Heart left ventricle (tissue), 16 donors: ENCODE results near the gene PDPR. TPM values are rescaled to one million over a fixed set of nuclear protein-coding genes. Genes with fewer than 3 reads are reported as not detected.
"Not testable (repeated sequence)": the region's sequence is repeated elsewhere in the genome, so short reads cannot be mapped to it uniquely, and the experiment has no call there.

Experiments
- ATAC-seq, 4 donors: fragments of 200-7000 bp; cut with Tn5 transposase; one replicate each; pipeline ENCODE4 v1.9.1; 2020 to 2022; ENCODE audit warnings: moderate library complexity in 4 of 4, mild to moderate bottlenecking in 3 of 4, moderate number of reproducible peaks in 1 of 4
- DNase-seq, 5 donors: peaks; one replicate each; pipeline ENCODE4 v3.0.0-alpha.2; 2020
- H3K27ac ChIP-seq, 12 donors: fragments of 200-600 bp; sonication (generic) in 4 of 12; one replicate each; pipeline versions ENCODE4 v1.5.0 to v1.8.0; 2016 to 2022; ENCODE audit warnings: mild to moderate bottlenecking in 2 of 12
- H3K27me3 ChIP-seq, 9 donors: fragments of 200-600 bp; sonication (generic) in 2 of 9; one replicate each; pipeline versions ENCODE4 v1.5.1 to v1.8.0; 2016 to 2022; ENCODE audit warnings: mild to moderate bottlenecking in 3 of 9
- H3K36me3 ChIP-seq, 9 donors: fragments of 200-600 bp; sonication (generic) in 2 of 9; one replicate each; pipeline versions ENCODE4 v1.5.0 to v1.8.0; 2018 to 2022; ENCODE audit warnings: mild to moderate bottlenecking in 2 of 9
- H3K4me1 ChIP-seq, 12 donors: fragments of 200-600 bp; sonication (generic) in 4 of 12; one replicate each; pipeline versions ENCODE4 v1.5.0 to v1.8.0; 2016 to 2022; ENCODE audit warnings: mild to moderate bottlenecking in 3 of 12
- H3K4me3 ChIP-seq, 12 donors: fragments of 200-600 bp; sonication (generic) in 4 of 12; one replicate each; pipeline versions ENCODE4 v1.5.0 to v1.8.0; 2017 to 2022; ENCODE audit warnings: mild to moderate bottlenecking in 9 of 12, moderate library complexity in 4 of 12
- H3K9me3 ChIP-seq, 12 donors: fragments of 200-600 bp; sonication (generic) in 4 of 12; one replicate each; pipeline versions ENCODE4 v1.5.0 to v1.8.0; 2016 to 2022; ENCODE audit warnings: mild to moderate bottlenecking in 1 of 12
- WGBS, 4 donors: extraction: QIAGEN DNeasy Blood & Tissue Kit in 2 of 4; methylation state at CpG; one replicate each; pipeline versions ENCODE4 v1.1.5 to v1.1.7; 2013 to 2018; 5-methylcytosine and 5-hydroxymethylcytosine counted together
- intact Hi-C, 10 donors: fragments of 100-400 bp; cut with DNase I; formaldehyde crosslinking; loops; one replicate each; pipeline versions ENCODE4 v1.11.1 to v1.14.2; 2022
- polyA plus RNA-seq, 2 donors: library from polyadenylated mRNA; stranded (reverse); fragments of 200-250 nt; gene quantifications; one replicate each; pipeline ENCODE4 v1.2.3, GENCODE V29; 2013
- total RNA-seq, 9 donors: library from RNA; depleted of rRNA in 2 of 9; stranded (reverse); fragments of >200 nt in 2 of 9; fragmentation: NEBNext Ultra II Directional in 3 of 9; extraction: Animal tissue kit (Norgen Biotek cat#: 25700) in 3 of 9; gene quantifications; one replicate each; pipeline versions ENCODE4 v1.1.0 to v1.2.4, GENCODE V29; 2016 to 2023
- donor health status: ischemic (EF 13 %, LVEDD 7.1; RV severe dilation, severe dysfunction).
- donor health status: healthy with polysubstance abuse.
- donor health status: DM: no; HTN: yes; CAD: no.
- donor health status: DM: no; HTN: no; CAD: no.
- donor health status: ischemic (EF 25% LVEDD 6.9; RV normal size, moderate dysfunction).
- donor health status: ischemic (EF 25% LVEDD 5.7; RV mildly dilated, moderate dysfunction).
- donor health status: healthy.
- donor health status: DM: yes; HTN: yes; CAD: no.
- donor health status: ischemic (EF 35%, LVEDD 5.7; RV mildly dilated, moderate dysfunction).
- donor health status: nonischemic (EF 11% LVEDD 7.7; RV severe dilation, severe dysfunction).
- donor health status: DM: yes; HTN: yes; CAD: no.
- donor health status: PGD.
- donor health status: ischemic (EF 29% LVEDD 5.4; RV normal size, mild dysfunction).
- donor health status: nonischemic (EF 23%, LVEDD 6.1; RV moderate dilation, normal function).

Gene PDPR
- total and polyA plus RNA-seq, 11 donors = 7.7 to 38.3 (median 27.1) TPM

DNA sequence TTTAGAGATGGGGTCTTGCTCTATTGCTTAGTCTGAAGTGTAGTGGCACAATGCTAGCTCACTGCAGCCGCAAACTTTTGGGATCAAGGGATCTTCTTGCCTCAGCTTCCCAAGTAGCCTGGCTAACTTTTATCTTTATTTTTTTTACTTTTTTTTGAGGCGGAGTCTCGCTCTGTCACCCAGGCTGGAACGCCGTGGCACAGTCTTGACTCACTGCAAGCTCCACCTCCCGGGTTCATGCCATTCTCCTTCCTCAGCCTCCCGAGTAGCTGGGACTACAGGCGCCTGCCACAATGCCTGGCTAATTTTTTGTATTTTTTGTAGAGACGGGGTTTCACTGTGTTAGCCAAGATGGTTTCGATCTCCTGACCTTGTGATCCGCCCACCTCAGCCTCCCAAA is 12.1 kb downstream of the PDPR start:
- H3K4me3 ChIP-seq, H3K27ac ChIP-seq, DNase-seq, intact Hi-C loops, H3K27me3 ChIP-seq, H3K9me3 ChIP-seq, ATAC-seq, H3K4me1 ChIP-seq: not testable (repeated sequence)
- peaks cover 0 to 96% (median 81%) of the 10 kb centered on the region in 9 donors for H3K36me3 ChIP-seq
- WGBS, 4 donors = 92 to 95% (median 93%) methylated on average over 11 of the region's 11 CpGs

DNA sequence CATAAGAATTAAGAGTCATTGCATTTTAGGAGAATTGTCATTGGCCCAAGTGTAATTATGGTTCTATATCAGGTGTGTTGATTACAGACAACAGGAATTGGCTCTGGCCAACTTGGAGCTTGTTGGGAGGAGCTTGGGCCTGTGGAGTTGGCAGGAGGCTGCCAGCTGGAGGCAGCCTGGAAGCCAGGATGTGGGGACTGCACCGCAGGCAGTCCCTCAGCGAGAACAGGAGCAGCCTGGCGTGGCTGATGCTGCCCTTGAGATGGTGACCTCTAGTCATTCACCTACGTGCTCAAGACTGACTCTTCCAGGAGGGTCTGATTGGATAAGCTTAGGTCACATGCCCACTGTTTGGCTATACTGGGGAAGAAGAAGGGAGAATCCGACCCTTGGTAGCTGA is 13.6 kb downstream of the PDPR start:
- 53 to 64% (median 54%) methylated on average over 3 to 5 of the region's 5 CpGs for WGBS, 4 donors
- H3K9me3 ChIP-seq, H3K4me3 ChIP-seq, intact Hi-C loops, H3K27me3 ChIP-seq, H3K4me1 ChIP-seq: not testable (repeated sequence)
- Histone ChIP-seq H3K36me3 (peaks cover 0 to 96% (median 83%) of the 10 kb centered on the region in 9 donors), H3K27ac (peak overlapping the region in 1 of 12 donors; percentile 33)
- DNase-seq (peak in 2 of 5 donors; percentile 13 to 42), ATAC-seq (peak; percentile 53 to 90 (median 82))

DNA sequence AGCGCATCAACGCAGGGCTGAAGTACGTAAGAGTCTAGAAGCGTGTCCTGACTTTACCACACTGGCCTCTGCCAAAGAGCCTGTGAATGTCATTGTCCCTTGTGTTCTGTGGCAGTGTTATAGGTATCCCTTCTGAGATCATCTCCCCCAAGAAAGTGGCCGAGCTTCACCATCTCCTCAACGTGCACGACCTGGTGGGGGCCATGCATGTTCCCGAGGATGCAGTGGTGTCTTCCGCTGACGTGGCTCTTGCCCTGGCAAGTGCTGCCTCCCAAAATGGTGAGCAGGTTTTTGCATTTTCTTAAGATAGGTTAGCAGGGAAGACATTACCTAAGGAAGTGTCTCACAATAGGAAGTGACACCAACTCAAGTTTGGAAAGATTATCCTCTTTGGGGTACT is 14.7 kb downstream of the PDPR start:
- H3K27ac ChIP-seq, H3K27me3 ChIP-seq, H3K9me3 ChIP-seq, H3K4me1 ChIP-seq, H3K4me3 ChIP-seq, DNase-seq, intact Hi-C loops: not testable (repeated sequence)
- H3K36me3 ChIP-seq = peaks cover 0 to 96% (median 85%) of the 10 kb centered on the region in 9 donors
- peak in 1 of 4 donors; percentile 3 for ATAC-seq
- 90 to 96% (median 94%) methylated on average over 6 of the region's 10 CpGs; no CpG with 5 or more reads in 1 of the 4 donors for WGBS, 4 donors

DNA sequence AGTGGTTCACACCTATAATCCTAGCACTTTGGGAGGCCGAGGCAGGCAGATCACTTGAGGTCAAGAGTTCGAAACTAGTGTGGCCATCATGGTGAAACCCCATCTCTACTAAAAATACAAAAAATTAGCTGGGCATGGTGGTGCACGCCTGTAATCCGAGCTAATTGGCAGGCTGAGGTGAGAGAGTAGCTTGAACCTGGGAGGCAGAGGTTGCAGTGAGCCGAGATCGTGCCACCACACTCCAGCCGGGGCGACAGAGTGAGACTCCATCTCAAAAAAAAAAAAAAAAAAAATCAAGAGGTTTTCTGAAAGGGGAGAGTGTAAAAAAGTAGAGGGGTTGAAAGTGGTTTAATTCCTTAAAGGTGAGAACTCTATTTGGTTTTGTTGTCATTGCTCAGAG is 21.7 kb downstream of the PDPR start:
- DNase-seq, H3K4me1 ChIP-seq, H3K27me3 ChIP-seq, H3K9me3 ChIP-seq, ATAC-seq, intact Hi-C loops, H3K27ac ChIP-seq, H3K4me3 ChIP-seq: not testable (repeated sequence)
- 93 to 97% (median 97%) methylated on average over 8 of the region's 8 CpGs for WGBS, 4 donors
- H3K36me3 ChIP-seq = peaks cover 0 to 99% (median 98%) of the 10 kb centered on the region in 9 donors

DNA sequence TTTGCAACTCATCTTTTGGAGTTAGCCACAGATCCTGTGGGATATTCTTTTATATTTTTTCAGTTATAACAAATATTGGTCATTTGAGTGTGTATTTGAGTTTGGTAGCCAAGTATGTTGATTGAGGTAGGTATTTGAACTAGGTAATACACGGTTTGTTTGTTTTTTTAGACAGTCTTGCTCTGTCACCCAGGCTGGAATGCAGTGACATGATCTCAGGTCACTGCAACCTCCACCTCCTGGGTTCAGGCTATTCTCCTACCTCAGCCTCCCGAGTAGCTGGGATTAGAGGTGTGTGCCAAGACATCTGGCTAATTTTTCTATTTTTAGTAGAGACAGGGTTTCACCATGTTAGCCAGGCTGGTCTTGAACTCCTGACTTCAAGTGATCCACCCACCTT is 22.5 kb downstream of the PDPR start:
- intact Hi-C loops, DNase-seq, H3K27me3 ChIP-seq, H3K4me1 ChIP-seq, H3K9me3 ChIP-seq, H3K27ac ChIP-seq, H3K4me3 ChIP-seq, ATAC-seq: not testable (repeated sequence)
- WGBS, 4 donors = 63 to 74% (median 67%) methylated on average over 2 of the region's 2 CpGs
- H3K36me3 ChIP-seq = peaks cover 0 to 100% (median 99%) of the 10 kb centered on the region in 9 donors

DNA sequence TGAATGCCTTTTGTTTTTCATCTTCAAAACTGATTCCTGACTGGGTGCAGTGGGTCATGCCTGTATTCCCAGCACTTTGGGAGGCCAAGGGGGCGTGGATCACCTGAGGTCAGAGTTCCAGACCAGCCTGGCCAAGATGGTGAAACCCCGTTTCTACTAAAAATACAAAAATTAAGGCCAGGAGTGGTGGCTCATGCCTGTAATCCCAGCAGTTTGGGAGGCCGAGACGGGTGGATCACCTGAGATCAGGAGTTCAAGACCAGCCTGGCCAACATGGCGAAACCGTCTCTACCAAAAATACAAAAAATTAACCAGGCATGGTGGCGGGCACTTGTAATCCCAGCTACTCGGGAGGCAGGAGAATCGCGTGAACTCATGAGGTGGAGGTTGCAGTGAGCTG is 28.6 kb downstream of the PDPR start:
- H3K27me3 ChIP-seq, ATAC-seq, intact Hi-C loops, H3K4me3 ChIP-seq, H3K27ac ChIP-seq, H3K9me3 ChIP-seq, H3K4me1 ChIP-seq: not testable (repeated sequence)
- H3K36me3 ChIP-seq = peaks cover 3 to 83% (median 79%) of the 10 kb centered on the region in 9 donors
- peak in 1 of 5 donors; percentile 19 for DNase-seq
- 94 to 97% (median 95%) methylated on average over 10 of the region's 10 CpGs for WGBS, 4 donors

DNA sequence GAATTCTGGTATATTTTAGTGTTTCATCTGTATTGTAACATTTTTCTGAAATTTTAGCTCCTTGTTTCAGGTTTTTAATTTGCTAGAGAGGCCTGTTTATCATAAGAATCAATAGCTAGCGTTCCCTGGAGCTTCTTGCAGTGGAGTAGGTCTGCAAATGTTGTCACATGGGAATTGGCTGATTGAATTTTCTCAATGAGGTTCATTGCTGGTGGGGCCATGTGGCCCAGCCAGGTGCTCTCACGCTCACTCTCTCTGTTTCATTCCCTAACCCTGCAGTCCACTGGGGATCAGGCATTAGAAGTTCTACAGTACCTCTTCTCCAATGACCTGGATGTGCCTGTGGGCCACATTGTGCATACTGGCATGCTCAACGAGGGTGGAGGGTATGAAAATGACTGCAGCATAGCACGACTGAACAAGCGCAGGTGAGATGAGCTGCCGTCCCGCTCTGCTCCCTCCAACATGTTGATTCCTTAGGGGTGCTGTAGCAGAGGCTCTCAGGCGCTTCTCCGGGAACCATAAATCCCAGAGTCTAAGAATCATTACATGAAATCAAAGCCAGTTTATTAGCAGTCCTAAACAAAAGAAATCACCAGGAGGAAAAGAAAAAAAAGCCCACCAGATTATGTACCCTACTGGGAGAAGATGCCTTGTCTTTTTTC is 29.2 kb downstream of the PDPR start:
- WGBS, 4 donors = 79 to 89% (median 85%) methylated on average over 9 of the region's 9 CpGs
- H3K4me1 ChIP-seq, H3K27me3 ChIP-seq, H3K4me3 ChIP-seq, H3K27ac ChIP-seq, intact Hi-C loops, H3K9me3 ChIP-seq, ATAC-seq: not testable (repeated sequence)
- H3K36me3 ChIP-seq = peaks cover 3 to 83% (median 79%) of the 10 kb centered on the region in 9 donors
- DNase-seq = peak in 1 of 5 donors; percentile 15

DNA sequence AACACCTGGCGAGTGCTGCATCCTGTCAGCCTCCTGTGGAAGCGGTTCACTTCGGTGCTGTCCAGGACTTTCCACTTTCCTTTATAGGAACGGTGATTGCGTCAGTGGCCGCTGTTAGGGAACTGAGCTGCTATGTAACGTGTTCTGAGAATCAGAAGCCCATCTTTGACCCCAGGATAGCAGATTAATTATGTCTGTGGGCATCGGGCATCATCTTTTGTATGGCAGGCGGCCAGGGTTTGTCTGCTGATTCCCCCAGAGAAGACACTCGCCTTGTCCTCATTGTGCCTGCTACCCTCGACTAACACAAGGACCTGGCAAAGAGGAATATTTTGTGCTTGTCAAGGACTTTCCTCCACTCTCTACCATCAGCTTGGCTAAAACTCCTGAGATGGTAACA is 33.7 kb downstream of the PDPR start:
- H3K9me3 ChIP-seq, intact Hi-C loops, H3K4me1 ChIP-seq, H3K27me3 ChIP-seq, H3K27ac ChIP-seq, ATAC-seq, DNase-seq, H3K4me3 ChIP-seq: not testable (repeated sequence)
- peaks cover 12 to 82% (median 78%) of the 10 kb centered on the region in 9 donors for H3K36me3 ChIP-seq
- WGBS, 4 donors = 69 to 84% (median 75%) methylated on average over 4 to 11 of the region's 11 CpGs

DNA sequence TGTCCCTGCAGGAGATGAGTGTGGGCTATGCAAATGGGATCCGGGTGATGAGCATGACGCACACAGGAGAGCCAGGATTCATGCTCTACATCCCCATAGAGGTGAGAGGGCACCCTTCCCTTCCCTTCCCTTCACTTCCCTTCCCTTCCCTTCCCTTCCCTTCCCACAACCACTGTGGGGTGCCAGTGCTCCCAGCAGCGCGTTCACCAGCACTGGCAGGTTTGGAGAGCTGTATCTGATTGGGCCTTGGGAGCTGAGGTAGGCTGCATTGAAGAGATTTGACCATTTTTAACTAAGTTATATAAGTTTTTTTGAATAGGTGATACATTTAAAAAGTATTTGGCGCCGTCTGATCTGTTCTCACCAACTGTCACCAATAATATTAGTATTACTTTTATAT is 34.3 kb downstream of the PDPR start:
- H3K9me3 ChIP-seq, DNase-seq, H3K27ac ChIP-seq, H3K27me3 ChIP-seq, intact Hi-C loops, H3K4me3 ChIP-seq, H3K4me1 ChIP-seq: not testable (repeated sequence)
- peak in 1 of 4 donors; percentile 5 for ATAC-seq
- peaks cover 14 to 82% (median 78%) of the 10 kb centered on the region in 9 donors for H3K36me3 ChIP-seq
- 93 to 96% (median 95%) methylated on average over 6 of the region's 6 CpGs for WGBS, 4 donors

DNA sequence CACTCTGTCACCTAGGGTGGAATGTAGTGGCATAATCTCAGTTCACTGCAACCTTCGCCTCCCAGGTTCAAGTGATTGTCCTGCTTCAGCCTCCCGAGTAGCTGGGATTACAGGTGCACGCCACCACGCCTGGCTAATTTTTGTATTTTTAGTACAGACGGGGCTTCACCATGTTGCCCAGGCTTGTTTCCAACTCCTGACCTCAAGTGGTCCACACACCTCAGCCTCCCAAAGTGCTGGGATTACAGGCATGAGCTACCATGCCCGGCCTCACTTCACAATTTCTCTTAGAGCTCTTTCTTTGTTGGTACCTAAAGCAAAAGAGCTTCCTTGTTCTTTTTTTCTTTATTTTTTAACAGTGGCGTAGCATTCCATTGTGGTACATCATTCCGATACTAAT is 35.2 kb downstream of the PDPR start:
- H3K9me3 ChIP-seq, H3K27me3 ChIP-seq, DNase-seq, intact Hi-C loops, ATAC-seq, H3K27ac ChIP-seq, H3K4me1 ChIP-seq, H3K4me3 ChIP-seq: not testable (repeated sequence)
- WGBS, 4 donors = 95 to 98% (median 96%) methylated on average over 8 of the region's 8 CpGs
- peaks cover 18 to 84% (median 81%) of the 10 kb centered on the region in 9 donors for H3K36me3 ChIP-seq
